GM12875 (cell line): Measurements from ENCODE around the gene EXOC6B.

Experiments used
- H3K4me3 ChIP-seq: one replicate; pipeline ENCODE4 v1.5.1; 2011; ENCODE audit warnings: low read depth, low read length, control low read depth
- CTCF ChIP-seq: IDR thresholded peaks from 2 replicates; pipeline ENCODE4 v1.5.1; 2011; ENCODE audit warnings: low read depth, mild to moderate bottlenecking, control low read depth, inconsistent platforms, low read length, moderate library complexity, borderline replicate concordance; ENCODE audit not compliant: insufficient read depth

The EXOC6B gene

GRCh38 chr2:72821118-72821517 lies 4.7 kb downstream of the EXOC6B start:
- TF ChIP-seq CTCF, result no peak
- H3K4me3 ChIP-seq, result no peak overlapping the region

GRCh38 chr2:72819501-72819900 lies 6.3 kb downstream of the EXOC6B start:
- no peak for TF ChIP-seq CTCF

GRCh38 chr2:72815655-72816278 lies 10.1 kb downstream of the EXOC6B start:
- TF ChIP-seq CTCF, result no peak
- H3K4me3 ChIP-seq, result no peak overlapping the region

More at GRCh38 chr2:72819501-72819900, 6.3 kb downstream of the EXOC6B start:
- no peak overlapping the region for H3K4me3 ChIP-seq

GRCh38 chr2:72813841-72814240 lies 12.0 kb downstream of the EXOC6B start:
- no peak overlapping the region for H3K4me3 ChIP-seq
- TF ChIP-seq CTCF, result no peak

- no peak for TF ChIP-seq CTCF
- H3K4me3 ChIP-seq, result no peak overlapping the region
Observed at GRCh38 chr2:72810165-72810564, 15.7 kb downstream of the EXOC6B start.

GRCh38 chr2:72809095-72809494 lies 16.7 kb downstream of the EXOC6B start:
- TF ChIP-seq CTCF, result no peak
- H3K4me3 ChIP-seq, result no peak overlapping the region

- no peak overlapping the region for H3K4me3 ChIP-seq
- TF ChIP-seq CTCF, result no peak
Observed at GRCh38 chr2:72806280-72806945, 19.4 kb downstream of the EXOC6B start.
